ENCODE data around the gene YBX2. TPM values are rescaled to one million over a fixed set of nuclear protein-coding genes. Genes with fewer than 3 reads are reported as not detected.
A peak's percentile ranks its signal among the peaks of the same experiment; 100 is the strongest.

Gene YBX2
- total RNA-seq, 1 donor from 2014 or later: 2.2 TPM

DNA sequence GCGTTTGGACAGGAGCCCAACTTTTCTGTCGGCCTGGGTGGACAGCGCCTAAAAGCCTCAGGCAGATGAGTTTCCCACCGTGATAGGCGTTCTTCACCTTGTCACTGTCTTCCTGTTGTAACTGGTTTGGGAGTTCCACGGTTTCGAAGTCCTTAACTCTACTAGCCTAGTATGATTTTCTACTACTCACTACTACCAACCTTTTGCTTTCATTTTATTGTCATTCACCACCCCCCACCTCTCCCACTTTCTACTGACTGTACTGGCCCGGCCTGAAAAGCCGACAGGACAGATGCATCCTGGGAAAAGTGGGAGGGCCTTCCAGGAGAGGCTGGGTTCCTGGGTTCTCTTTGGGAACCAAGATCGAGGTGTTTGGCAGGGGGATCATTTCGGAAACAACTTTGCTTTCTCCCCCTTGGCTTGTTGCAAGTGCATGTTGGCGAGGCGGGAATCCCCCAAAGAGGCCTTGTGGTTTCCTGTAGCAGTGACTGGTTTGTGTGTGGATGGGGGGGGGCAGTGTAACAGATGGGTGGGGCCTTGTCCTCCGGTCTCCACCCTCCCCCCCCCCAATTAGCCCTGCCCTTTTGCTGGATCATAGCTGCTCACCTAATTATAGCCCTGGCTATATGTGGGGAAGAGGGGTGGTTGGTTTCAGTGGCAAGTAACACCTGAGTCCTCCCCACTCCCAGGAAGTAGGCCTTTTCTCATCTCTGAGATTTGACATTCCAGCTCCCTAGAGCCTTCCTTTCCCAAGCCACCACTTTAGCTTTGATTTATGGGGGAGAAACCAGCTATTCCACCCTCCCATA is 14.4 kb upstream of the YBX2 start:
- DNase-seq (ENCODE audit: low spot score in 2 of 2, unreplicated experiment in 2 of 2): peak in 1 of 2 experiments; percentile 66
- peaks cover 27% of the 10 kb centered on the region for H3K36me3 Mint-ChIP-seq
- H3K9me3 Mint-ChIP-seq: no peaks in the 10 kb centered on the region
- TF ChIP-seq, protein P1, sequence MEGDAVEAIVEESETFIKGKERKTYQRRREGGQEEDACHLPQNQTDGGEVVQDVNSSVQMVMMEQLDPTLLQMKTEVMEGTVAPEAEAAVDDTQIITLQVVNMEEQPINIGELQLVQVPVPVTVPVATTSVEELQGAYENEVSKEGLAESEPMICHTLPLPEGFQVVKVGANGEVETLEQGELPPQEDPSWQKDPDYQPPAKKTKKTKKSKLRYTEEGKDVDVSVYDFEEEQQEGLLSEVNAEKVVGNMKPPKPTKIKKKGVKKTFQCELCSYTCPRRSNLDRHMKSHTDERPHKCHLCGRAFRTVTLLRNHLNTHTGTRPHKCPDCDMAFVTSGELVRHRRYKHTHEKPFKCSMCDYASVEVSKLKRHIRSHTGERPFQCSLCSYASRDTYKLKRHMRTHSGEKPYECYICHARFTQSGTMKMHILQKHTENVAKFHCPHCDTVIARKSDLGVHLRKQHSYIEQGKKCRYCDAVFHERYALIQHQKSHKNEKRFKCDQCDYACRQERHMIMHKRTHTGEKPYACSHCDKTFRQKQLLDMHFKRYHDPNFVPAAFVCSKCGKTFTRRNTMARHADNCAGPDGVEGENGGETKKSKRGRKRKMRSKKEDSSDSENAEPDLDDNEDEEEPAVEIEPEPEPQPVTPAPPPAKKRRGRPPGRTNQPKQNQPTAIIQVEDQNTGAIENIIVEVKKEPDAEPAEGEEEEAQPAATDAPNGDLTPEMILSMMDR (IDR thresholded peaks at IDR 0.05; ENCODE audit: unreplicated experiment): no peak
- no peaks in the 10 kb centered on the region for H3K27me3 Mint-ChIP-seq (ENCODE audit: low read depth)
- peak overlapping the region; percentile 75 for H3K4me3 Mint-ChIP-seq
- peaks cover 27% of the 10 kb centered on the region for H3K4me1 Mint-ChIP-seq
- peak overlapping the region; percentile 94 for H3K27ac Mint-ChIP-seq

DNA sequence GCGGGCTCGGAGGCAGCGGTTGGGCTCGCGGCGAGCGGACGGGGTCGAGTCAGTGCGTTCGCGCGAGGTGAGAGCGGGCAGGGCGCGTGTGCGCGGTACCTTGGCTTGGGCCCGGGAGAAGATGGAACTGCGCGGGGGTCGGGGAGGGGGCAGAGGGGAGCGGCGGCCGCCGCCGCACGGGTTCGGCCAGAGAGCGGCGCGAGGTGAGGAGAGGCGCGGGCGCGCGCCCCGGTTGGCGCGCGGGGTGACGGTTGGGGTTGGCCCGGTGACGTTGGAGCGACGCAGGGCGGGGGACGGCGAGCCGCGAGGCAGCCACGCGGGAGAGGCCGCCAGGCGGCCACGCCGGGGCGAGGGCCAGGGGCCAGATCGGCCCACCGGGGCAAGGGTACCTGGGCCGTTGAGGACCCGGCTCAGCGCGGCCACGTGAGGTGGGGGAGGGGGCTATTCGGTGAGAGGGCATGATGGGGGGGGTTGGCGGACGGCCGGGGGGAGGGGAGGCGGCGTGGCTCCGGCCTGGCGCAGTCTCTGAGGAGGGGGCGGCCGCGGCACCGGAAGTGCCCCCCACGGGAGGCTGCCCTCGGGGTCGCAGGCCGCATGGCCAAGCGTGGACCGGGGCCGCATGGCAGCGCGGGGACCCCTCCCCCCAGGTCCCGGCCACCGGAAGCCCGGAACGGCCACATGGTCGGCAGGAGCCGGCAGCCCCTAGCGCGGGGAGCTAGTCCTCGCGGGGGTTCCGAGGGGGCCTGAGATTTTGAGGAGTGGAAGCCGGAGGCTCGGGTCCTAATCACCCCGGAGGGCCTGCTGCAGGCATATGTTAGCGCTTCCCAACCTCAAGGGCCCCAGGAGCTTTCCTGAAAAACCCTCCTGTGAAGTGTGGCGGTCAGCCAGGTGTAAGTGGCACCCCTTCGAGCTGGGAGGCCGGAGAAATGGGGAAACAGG is 13.5 kb upstream of the YBX2 start:
- TF ChIP-seq, protein P1 (IDR thresholded peaks at IDR 0.05; ENCODE audit: unreplicated experiment): no peak
- H3K4me1 Mint-ChIP-seq: peaks cover 27% of the 10 kb centered on the region
- H3K36me3 Mint-ChIP-seq: peaks cover 23% of the 10 kb centered on the region
- no peaks in the 10 kb centered on the region for H3K9me3 Mint-ChIP-seq
- peak overlapping the region; percentile 80 for H3K4me3 Mint-ChIP-seq
- no peaks in the 10 kb centered on the region for H3K27me3 Mint-ChIP-seq (ENCODE audit: low read depth)
- no peak for DNase-seq (ENCODE audit: low spot score in 2 of 2, unreplicated experiment in 2 of 2)
- H3K27ac Mint-ChIP-seq: peak overlapping the region; percentile 97

DNA sequence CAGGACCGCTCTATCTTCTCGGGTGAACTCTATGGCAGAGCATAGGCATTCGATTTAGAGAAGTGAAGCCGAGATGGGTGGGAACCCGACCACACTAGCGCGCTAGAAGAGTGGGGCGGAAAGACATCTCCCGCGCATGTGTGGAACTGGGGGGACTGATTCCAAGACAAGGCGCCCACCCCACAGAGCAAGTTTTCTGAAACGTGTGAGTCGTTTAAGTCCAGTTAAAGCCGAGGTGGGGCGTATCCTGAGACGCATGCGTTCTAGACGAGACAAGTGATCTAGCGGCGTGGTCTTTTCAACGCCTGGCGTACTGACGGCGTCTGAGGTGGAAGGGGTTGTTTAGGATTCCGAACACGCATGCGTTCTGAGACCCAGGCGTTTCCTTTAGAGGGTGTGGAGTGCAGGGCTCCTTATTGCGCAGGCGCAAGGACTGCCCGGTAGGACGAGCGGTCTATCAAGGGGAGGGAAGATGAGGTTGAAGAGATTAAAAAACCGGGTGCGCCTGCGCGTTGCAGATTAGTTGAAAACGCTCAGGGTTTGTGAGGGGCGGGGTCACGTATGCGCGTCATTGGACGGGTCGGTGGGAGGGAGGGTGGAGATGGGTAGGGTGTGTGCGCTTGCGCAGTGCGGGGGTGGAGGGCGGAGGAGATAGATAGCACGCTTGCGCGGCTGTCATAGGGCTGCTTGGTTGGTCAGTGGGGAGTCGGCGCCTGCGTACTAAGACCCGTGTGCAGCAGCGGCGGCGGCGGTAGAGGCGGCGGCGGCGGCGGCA is 12.7 kb upstream of the YBX2 start, which contains the start of gene EIF5A:
EIF5A (plus strand) TSS at position 718 of the 775 bp plus-strand sequence. CDS start 2,008 bp downstream, outside the sequence.
- Mint-ChIP-seq H3K4me1 (peaks cover 27% of the 10 kb centered on the region), H3K4me3 (peak within 1 kb of the TSS; percentile 80)
- peak; percentile 100 for DNase-seq (ENCODE audit: low spot score in 2 of 2, unreplicated experiment in 2 of 2)

DNA sequence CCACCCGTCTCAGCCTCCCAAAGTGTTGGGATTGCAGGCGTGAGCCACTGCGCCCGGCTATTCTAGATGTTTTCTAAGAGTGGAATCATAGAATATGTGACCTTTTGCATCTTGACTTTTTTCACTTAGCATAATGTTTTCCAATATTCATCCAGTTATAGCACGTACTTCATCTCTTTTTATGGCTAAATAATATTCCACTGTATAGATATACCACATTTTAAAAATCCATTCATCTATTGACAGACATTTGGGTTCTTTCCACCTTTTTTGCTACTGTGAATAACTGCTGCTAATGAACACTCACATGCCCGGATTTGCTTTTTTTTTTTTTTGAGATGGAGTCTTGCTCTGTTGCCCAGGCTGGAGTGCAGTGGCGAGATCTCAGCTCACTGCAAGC is 9.7 kb upstream of the YBX2 start:
- TF ChIP-seq, protein P1 (IDR thresholded peaks at IDR 0.05; ENCODE audit: unreplicated experiment): no peak
- DNase-seq (ENCODE audit: low spot score in 2 of 2, unreplicated experiment in 2 of 2): no peak
- Mint-ChIP-seq H3K27ac (no peak overlapping the region), H3K9me3 (no peaks in the 10 kb centered on the region), H3K27me3 (ENCODE audit: low read depth) (peaks cover 7% of the 10 kb centered on the region), H3K4me1 (peaks cover 11% of the 10 kb centered on the region), H3K4me3 (no peak overlapping the region), H3K36me3 (no peaks in the 10 kb centered on the region)

More for the DNA sequence above, 12.7 kb upstream of the YBX2 start, which contains the start of gene EIF5A:
- peaks cover 17% of the 10 kb centered on the region for H3K36me3 Mint-ChIP-seq
- H3K9me3 Mint-ChIP-seq: no peaks in the 10 kb centered on the region
- H3K27me3 Mint-ChIP-seq (ENCODE audit: low read depth): no peaks in the 10 kb centered on the region
- TF ChIP-seq, protein P1 (IDR thresholded peaks at IDR 0.05; ENCODE audit: unreplicated experiment): no peak
- peak within 1 kb of the TSS; percentile 97 for H3K27ac Mint-ChIP-seq

Measured in mesothelial cell of epicardium (in vitro differentiated cells).